WI38 (cell line): ENCODE measurements around the gene HOMER1.

Experiments used
- H3K4me3 ChIP-seq: 2 replicates; pipeline ENCODE4 v1.5.1; 2011; ENCODE audit warnings: low read depth, mild to moderate bottlenecking, control low read depth, low read length
- TF ChIP-seq, protein P1 (sequence below): IDR thresholded peaks from 2 replicates; pipeline ENCODE4 v1.5.1; 2012; ENCODE audit warnings: low read depth, mild to moderate bottlenecking, control low read depth, low read length

HOMER1 gene

GRCh38 chr5:79503794-79504495, 10.0 kb downstream of the HOMER1 start:
- no peak overlapping the region for H3K4me3 ChIP-seq
- TF ChIP-seq, protein P1, sequence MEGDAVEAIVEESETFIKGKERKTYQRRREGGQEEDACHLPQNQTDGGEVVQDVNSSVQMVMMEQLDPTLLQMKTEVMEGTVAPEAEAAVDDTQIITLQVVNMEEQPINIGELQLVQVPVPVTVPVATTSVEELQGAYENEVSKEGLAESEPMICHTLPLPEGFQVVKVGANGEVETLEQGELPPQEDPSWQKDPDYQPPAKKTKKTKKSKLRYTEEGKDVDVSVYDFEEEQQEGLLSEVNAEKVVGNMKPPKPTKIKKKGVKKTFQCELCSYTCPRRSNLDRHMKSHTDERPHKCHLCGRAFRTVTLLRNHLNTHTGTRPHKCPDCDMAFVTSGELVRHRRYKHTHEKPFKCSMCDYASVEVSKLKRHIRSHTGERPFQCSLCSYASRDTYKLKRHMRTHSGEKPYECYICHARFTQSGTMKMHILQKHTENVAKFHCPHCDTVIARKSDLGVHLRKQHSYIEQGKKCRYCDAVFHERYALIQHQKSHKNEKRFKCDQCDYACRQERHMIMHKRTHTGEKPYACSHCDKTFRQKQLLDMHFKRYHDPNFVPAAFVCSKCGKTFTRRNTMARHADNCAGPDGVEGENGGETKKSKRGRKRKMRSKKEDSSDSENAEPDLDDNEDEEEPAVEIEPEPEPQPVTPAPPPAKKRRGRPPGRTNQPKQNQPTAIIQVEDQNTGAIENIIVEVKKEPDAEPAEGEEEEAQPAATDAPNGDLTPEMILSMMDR = no peak

- H3K4me3 ChIP-seq = no peak overlapping the region
- TF ChIP-seq, protein P1 = no peak
These were observed 14.2 kb downstream of the HOMER1 start for GRCh38 chr5:79499640-79500273.

GRCh38 chr5:79495311-79495710, 18.6 kb downstream of the HOMER1 start:
- TF ChIP-seq, protein P1 = no peak
- no peak overlapping the region for H3K4me3 ChIP-seq

GRCh38 chr5:79493596-79494345, 20.2 kb downstream of the HOMER1 start:
- TF ChIP-seq, protein P1 = no peak
- H3K4me3 ChIP-seq = no peak overlapping the region

DNA sequence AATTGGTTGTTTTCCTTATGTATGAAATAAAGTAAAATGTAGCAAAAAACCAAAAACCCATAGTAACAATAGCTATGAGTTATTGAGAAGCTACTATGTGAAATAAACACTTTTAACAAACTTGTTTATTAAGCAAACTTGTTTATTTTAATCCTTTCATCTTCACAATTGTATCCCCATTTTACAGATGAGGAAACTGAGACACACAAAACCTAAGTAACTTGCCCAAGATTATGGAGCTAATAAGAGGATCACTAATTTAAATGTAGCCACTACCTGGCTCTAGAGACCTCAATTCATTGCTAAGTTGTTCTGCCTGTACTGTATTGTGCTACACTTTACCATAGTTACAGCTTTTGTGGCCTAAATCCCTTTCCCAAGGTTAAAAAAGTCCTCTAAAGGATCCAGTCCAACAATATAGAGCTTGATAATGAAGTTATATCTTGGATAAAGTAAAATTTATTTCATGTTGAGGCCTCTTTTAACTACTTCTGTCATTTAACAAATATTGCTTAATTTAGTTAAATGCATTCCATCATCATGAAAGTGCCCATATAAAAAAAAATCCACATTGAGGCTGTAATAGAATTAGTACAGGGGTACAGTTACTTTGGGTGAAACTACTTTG, 22.1 kb downstream of the HOMER1 start:
- TF ChIP-seq, protein P1 = no peak
- H3K4me3 ChIP-seq = no peak overlapping the region

DNA sequence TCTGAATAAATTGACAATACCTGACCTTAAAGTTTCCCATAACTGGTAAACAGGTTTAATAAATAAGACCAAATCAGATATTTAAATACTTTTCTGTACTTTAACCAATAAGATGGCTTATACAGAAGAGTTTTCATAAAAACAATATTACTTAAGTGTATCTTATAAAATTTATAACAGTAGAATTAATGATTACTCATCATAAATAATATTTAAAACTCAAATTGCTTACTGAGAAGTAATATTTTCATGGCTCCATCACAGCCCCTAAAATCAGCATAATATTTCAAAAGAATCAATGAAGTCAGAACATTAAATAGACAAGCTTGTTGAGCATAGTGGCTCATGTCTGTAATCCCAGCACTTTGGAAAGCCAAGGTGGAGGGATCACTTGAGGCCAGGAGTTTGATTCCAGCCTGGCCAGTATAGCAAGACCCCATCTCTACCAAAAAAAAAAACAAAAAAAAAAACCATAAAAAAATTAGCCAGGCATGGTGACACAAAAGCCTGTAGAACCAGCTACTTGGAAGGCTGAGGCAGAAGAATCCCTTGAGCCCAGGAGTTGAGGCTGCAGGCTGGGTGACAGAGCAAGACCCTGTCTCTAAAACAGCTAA, 23.5 kb downstream of the HOMER1 start:
- TF ChIP-seq, protein P1 = no peak
- no peak overlapping the region for H3K4me3 ChIP-seq
